ENCODE data around the gene LYVE1. TPM values are rescaled to one million over a fixed set of nuclear protein-coding genes. Genes with fewer than 3 reads are reported as not detected.

The LYVE1 gene
- total and polyA plus RNA-seq, 2 of the 13 experiments (the other 11 are each of a cell fraction or from before 2014, with no cell fraction given), result 1.2 to 1.4 TPM

DNA sequence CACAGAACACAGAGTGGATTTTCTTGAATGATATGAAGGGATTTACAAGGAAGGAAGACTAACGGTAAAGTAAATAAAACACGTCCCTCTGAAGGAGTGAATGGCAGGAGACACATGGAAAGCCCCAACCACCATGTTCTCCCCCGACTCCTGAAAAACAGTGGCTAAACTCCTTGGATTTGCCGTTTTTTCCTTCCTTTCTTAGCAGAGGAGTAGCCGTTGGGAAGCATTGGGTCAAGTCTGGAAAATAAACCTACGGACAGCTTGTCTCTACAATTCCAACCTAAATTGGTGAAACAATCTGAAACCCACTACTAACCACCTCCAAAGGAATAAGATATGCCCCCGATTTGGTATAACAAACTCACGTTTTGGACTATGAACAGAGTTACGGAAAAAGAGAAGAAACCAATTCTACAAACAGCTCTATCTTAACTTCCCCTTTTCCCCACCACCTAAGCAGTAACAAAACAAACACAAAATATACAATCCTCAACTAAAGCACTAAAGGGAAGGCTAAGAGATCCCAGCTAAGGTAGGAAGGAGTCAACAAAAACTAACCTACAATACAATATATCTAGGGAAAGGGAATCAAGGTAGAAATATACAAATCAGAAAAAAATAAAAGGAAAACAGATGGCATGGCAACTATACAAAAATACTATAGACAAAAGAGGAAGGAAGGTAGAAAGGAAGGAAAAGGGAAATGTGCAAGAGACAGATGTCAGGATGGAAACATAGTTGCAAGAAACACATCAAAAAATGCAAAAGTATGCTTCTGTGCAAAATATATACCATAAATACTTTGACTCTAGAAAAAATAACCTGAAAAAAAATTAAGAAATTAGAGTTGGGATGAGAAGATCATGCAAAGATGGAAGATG is 43.8 kb upstream of the LYVE1 start (continued):
- TF ChIP-seq NFIB (CRISPR knock-in tag; IDR thresholded peaks at IDR 0.05; ENCODE audit: borderline replicate concordance) (no peak), SRSF9 (IDR thresholded peaks at IDR 0.05; ENCODE audit: borderline replicate concordance, insufficient read depth, low read depth, low read length, poor library complexity, severe bottlenecking) (no peak)

DNA sequence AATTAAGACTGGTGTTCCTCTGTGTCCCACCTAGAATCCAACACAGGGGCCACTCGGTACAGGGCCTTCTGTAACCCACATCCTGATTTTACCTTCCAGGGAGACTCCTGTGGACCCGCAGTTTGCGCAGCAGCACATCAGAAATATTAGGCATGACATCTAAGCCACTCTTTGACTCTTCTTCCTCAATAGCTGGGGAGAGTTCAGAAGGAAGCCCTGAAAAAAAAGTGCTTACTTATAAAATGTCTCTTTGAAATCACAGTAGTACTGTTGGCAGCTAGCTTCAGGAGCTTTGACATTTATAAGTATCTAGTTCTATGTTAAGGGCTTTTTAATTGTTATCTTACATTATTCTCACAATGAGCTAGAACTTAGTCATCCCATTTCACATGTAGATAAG is 41.2 kb upstream of the LYVE1 start:
- H3K4me2 ChIP-seq (ENCODE audit: low read depth, low read length), result no peak overlapping the region
- FAIRE-seq (no peak), ATAC-seq (no peak), DNase-seq (ENCODE audit: low spot score) (no peak)
- no peaks in the 10 kb centered on the region for H3K36me3 ChIP-seq (replicated peaks in 1 of 2; ENCODE audit: control insufficient read depth in 1 of 2, insufficient read depth in 2 of 2, low read length in 2 of 2)
- no peak overlapping the region for H3K27ac ChIP-seq (ENCODE audit: extremely low read length, insufficient read depth, low read length)
- TF ChIP-seq ZC3H13 (CRISPR knock-in tag; IDR thresholded peaks at IDR 0.05) (no peak), SP140L (CRISPR knock-in tag; IDR thresholded peaks at IDR 0.05; ENCODE audit: borderline replicate concordance) (no peak), FOXP1 (IDR thresholded peaks at IDR 0.05) (no peak), FOXP1 (CRISPR knock-in tag; IDR thresholded peaks at IDR 0.05) (no peak), ZNF660 (CRISPR knock-in tag; IDR thresholded peaks at IDR 0.05; ENCODE audit: borderline replicate concordance, low read depth) (no peak), CEBPB (IDR thresholded peaks at IDR 0.05; ENCODE audit: borderline replicate concordance, low read depth, low read length) (no peak), POLR2AphosphoS2 (IDR thresholded peaks at IDR 0.05; ENCODE audit: low read depth, low read length) (no peak), PAF1 (CRISPR knock-in tag; IDR thresholded peaks at IDR 0.05) (no peak), FOSL2 (CRISPR knock-in tag; IDR thresholded peaks at IDR 0.05) (no peak), ZNF557 (CRISPR knock-in tag; IDR thresholded peaks at IDR 0.05) (no peak), ZNF672 (CRISPR knock-in tag; IDR thresholded peaks at IDR 0.05) (no peak), ZNF850 (CRISPR knock-in tag; conservative IDR thresholded peaks at IDR 0.05) (no peak)
- no peaks in the 10 kb centered on the region for H3K79me2 ChIP-seq (ENCODE audit: insufficient read depth, low read length)
- H3K4me3 ChIP-seq (replicated peaks in 1 of 3; ENCODE audit: insufficient read depth in 1 of 3, low read depth in 2 of 3, low read length in 3 of 3), result no peak overlapping the region
- POLR2A ChIA-PET, result no interaction called here
- H4K20me1 ChIP-seq (ENCODE audit: insufficient read depth, low read length), result no peaks in the 10 kb centered on the region
- in situ Hi-C loops (cut with HindIII; ENCODE audit: extremely low pct_ligation_motif_present, low pct_unique_long_range_greater_than_20kb) (no loop called here), intact Hi-C loops (cut with micrococcal nuclease; ENCODE audit: unreplicated experiment) (no loop called here)
- H3K9ac ChIP-seq (ENCODE audit: insufficient read depth, low read depth, low read length), result no peak overlapping the region
- peaks cover 2 to 13% of the 10 kb centered on the region in 2 experiments; a peak in 4 of 5 replicates for H3K27me3 ChIP-seq (ENCODE audit: control insufficient read depth in 1 of 2, insufficient read depth in 2 of 2, low read length in 2 of 2)
- BruUV-seq (replicated peaks), result no TSS peak
- peaks cover 32% of the 10 kb centered on the region for H3K4me1 ChIP-seq (ENCODE audit: insufficient read depth, low read length)
- no peaks in the 10 kb centered on the region for H3K9me3 ChIP-seq (ENCODE audit: low read length)
- H2AFZ ChIP-seq (ENCODE audit: low read length), result no peak overlapping the region
- CTCF ChIA-PET (ENCODE audit: low intra/inter-chr PET ratio, low total read pairs), result no interaction called here
- WGBS (ENCODE audit: low lambda C conversion rate), result 56% methylated on average over 3 of the region's 3 CpGs

Measured in HepG2 (cell line).